HepG2 (cell line): ENCODE data around the gene IQGAP2. TPM values are rescaled to one million over a fixed set of nuclear protein-coding genes. Genes with fewer than 3 reads are reported as not detected.
A peak's percentile ranks its signal among the peaks of the same experiment; 100 is the strongest.

ENCODE experiments used
- EP300 ChIP-seq, 3 experiments: sonication (generic) in 1 of 3; formaldehyde crosslinking in 1 of 3; IDR thresholded peaks; 2 replicates each; pipeline versions ENCODE4 v1.5.1 to v1.6.1; 2011 to 2020; ENCODE audit warnings: low read depth in 2 of 3, low read length in 2 of 3, borderline replicate concordance in 1 of 3, improper control_type of control experiment in 1 of 3, mild to moderate bottlenecking in 1 of 3, missing genetic modification reagents in 1 of 3, moderate library complexity in 1 of 3
- NONO ChIP-seq, 2 experiments: fragments of 450-650 bp in 1 of 2; sonication (generic) in 1 of 2; formaldehyde crosslinking in 1 of 2; IDR thresholded peaks in 1 of 2; conservative IDR thresholded peaks in 1 of 2; 2 replicates each; pipeline versions ENCODE4 v1.6.1 to v1.8.0; 2017 to 2022; ENCODE audit warnings: mild to moderate bottlenecking in 1 of 2, missing genetic modification reagents in 1 of 2, moderate library complexity in 1 of 2
- NR1H2 ChIP-seq: sonication (generic); formaldehyde crosslinking; IDR thresholded peaks from 2 replicates; pipeline ENCODE4 v1.8.1; 2022; ENCODE audit warnings: low read depth, missing genetic modification reagents, borderline replicate concordance
- NR2F6 ChIP-seq, 2 experiments: IDR thresholded peaks; 2 replicates each; pipeline ENCODE4 v1.6.1; 2016; ENCODE audit warnings: antibody characterized with exemption in 1 of 2, mild to moderate bottlenecking in 1 of 2
- PPARG ChIP-seq: conservative IDR thresholded peaks from 2 replicates; pipeline ENCODE4 v1.6.1; 2016; ENCODE audit warnings: missing biosample characterization, missing genetic modification reagents
- RBM22 ChIP-seq: fragments of 200-400 bp; formaldehyde crosslinking; optimal IDR thresholded peaks from 2 replicates; pipeline ENCODE3; 2017; ENCODE audit warnings: mild to moderate bottlenecking, low read length, moderate library complexity
- SIN3A ChIP-seq: IDR thresholded peaks from 2 replicates; pipeline ENCODE4 v1.6.1; 2011; ENCODE audit warnings: low read depth, mild to moderate bottlenecking, control low read depth, low read length, borderline replicate concordance
- polyA plus RNA-seq, 8 experiments: library from polyadenylated mRNA; depleted of rRNA in 3 of 8; stranded (reverse) in 7 of 8; unstranded in 1 of 8; fragments of >200 nt; fragmentation: Illumina TruSeq in 4 of 8; extraction: Trizol in 4 of 8; gene quantifications; 2 replicates each; pipeline versions ENCODE4 v1.2.1 to v1.2.3, GENCODE V29; 2011 to 2016; ENCODE audit warnings: low read depth in 4 of 8, missing spikeins in 1 of 8, mixed read lengths in 1 of 8; ENCODE audit not compliant: insufficient read depth in 1 of 8
- total RNA-seq, 5 experiments: library from RNA; depleted of rRNA; stranded (reverse); fragments of >200 nt; fragmentation: Illumina TruSeq; extraction: Trizol; gene quantifications; 2 replicates each; pipeline ENCODE4 v1.2.3, GENCODE V29; 2016; ENCODE audit warnings: low read depth in 1 of 5
- TF ChIP-seq, protein P1 (sequence below): sonication (generic); formaldehyde crosslinking; conservative IDR thresholded peaks from 2 replicates; pipeline ENCODE4 v1.4.0; 2020; ENCODE audit warnings: missing genetic modification reagents
- TF ChIP-seq, protein P2 (sequence below): IDR thresholded peaks from 2 replicates; pipeline ENCODE4 v1.4.0; 2020; ENCODE audit warnings: mild to moderate bottlenecking, missing genetic modification reagents
- TF ChIP-seq, protein P3 (sequence below): sonication (generic); formaldehyde crosslinking; IDR thresholded peaks from 2 replicates; pipeline ENCODE4 v1.5.1; 2020; ENCODE audit warnings: mild to moderate bottlenecking, moderate library complexity, missing genetic modification reagents
- TF ChIP-seq, protein P4 (sequence below), 2 experiments: sonication (generic) in 1 of 2; formaldehyde crosslinking in 1 of 2; IDR thresholded peaks; 2 replicates each; pipeline versions ENCODE4 v1.4.0 to v1.6.1; 2016 to 2020; ENCODE audit warnings: borderline replicate concordance in 1 of 2, low read depth in 1 of 2, mild to moderate bottlenecking in 1 of 2, missing genetic modification reagents in 1 of 2
- TF ChIP-seq, protein P5 (sequence below): sonication (generic); formaldehyde crosslinking; IDR thresholded peaks from 2 replicates; pipeline ENCODE4 v1.9.0; 2021; ENCODE audit warnings: missing genetic modification reagents, mild to moderate bottlenecking, borderline replicate concordance

The IQGAP2 gene
- total and polyA plus RNA-seq, 2 of the 13 experiments (the other 11 are each of a cell fraction or from before 2014, with no cell fraction given), result 35.2 to 83.3 TPM

DNA sequence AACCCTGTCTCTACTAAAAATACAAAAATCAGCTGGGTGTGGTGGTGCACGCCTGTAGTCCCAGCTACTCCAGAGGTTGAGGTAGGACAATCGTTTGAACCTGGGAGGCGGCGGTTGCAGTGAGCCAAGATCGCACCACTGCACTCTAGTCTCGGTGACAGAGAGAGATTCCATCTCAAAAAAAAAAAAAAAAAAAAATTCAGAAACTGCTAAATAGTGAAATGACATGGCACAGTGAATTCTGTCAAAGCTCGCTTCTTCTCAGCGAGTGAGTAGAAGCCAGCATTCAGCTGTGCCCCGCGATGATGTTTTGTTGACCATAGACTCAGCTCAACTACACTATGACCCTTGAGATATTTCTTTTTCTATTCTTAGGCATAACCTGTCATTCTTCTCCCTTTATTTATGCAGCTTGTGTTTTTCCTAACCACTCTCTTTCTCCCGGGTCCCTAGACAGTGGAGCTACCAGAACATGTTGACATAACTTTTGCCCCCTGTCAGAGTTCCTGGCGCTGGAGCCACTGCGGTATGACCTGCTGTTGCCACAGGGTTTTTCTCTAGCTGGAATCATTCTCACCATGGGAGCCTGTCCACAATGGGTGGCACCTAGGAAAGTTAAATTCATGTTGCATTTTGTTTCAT, 13.5 kb upstream of the IQGAP2 start (continued):
- TF ChIP-seq, protein P1, sequence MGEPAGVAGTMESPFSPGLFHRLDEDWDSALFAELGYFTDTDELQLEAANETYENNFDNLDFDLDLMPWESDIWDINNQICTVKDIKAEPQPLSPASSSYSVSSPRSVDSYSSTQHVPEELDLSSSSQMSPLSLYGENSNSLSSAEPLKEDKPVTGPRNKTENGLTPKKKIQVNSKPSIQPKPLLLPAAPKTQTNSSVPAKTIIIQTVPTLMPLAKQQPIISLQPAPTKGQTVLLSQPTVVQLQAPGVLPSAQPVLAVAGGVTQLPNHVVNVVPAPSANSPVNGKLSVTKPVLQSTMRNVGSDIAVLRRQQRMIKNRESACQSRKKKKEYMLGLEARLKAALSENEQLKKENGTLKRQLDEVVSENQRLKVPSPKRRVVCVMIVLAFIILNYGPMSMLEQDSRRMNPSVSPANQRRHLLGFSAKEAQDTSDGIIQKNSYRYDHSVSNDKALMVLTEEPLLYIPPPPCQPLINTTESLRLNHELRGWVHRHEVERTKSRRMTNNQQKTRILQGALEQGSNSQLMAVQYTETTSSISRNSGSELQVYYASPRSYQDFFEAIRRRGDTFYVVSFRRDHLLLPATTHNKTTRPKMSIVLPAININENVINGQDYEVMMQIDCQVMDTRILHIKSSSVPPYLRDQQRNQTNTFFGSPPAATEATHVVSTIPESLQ, result no peak
- TF ChIP-seq EP300 (IDR thresholded peaks at IDR 0.05; ENCODE audit: low read depth in 2 of 2, low read length in 2 of 2), result peak in 1 of 2 experiments; percentile 73; a peak in 2 of 4 replicates
- no peak for TF ChIP-seq EP300 (CRISPR knock-in tag; IDR thresholded peaks at IDR 0.05; ENCODE audit: borderline replicate concordance)
- TF ChIP-seq, protein P2, sequence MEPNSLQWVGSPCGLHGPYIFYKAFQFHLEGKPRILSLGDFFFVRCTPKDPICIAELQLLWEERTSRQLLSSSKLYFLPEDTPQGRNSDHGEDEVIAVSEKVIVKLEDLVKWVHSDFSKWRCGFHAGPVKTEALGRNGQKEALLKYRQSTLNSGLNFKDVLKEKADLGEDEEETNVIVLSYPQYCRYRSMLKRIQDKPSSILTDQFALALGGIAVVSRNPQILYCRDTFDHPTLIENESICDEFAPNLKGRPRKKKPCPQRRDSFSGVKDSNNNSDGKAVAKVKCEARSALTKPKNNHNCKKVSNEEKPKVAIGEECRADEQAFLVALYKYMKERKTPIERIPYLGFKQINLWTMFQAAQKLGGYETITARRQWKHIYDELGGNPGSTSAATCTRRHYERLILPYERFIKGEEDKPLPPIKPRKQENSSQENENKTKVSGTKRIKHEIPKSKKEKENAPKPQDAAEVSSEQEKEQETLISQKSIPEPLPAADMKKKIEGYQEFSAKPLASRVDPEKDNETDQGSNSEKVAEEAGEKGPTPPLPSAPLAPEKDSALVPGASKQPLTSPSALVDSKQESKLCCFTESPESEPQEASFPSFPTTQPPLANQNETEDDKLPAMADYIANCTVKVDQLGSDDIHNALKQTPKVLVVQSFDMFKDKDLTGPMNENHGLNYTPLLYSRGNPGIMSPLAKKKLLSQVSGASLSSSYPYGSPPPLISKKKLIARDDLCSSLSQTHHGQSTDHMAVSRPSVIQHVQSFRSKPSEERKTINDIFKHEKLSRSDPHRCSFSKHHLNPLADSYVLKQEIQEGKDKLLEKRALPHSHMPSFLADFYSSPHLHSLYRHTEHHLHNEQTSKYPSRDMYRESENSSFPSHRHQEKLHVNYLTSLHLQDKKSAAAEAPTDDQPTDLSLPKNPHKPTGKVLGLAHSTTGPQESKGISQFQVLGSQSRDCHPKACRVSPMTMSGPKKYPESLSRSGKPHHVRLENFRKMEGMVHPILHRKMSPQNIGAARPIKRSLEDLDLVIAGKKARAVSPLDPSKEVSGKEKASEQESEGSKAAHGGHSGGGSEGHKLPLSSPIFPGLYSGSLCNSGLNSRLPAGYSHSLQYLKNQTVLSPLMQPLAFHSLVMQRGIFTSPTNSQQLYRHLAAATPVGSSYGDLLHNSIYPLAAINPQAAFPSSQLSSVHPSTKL, result peak; percentile 86
- TF ChIP-seq RBM22, result no peak
- TF ChIP-seq PPARG, result peak; percentile 81
- no peak for TF ChIP-seq NONO (IDR thresholded peaks at IDR 0.05)
- no peak for TF ChIP-seq NONO (CRISPR knock-in tag; conservative IDR thresholded peaks at IDR 0.05)
- TF ChIP-seq NR2F6 (IDR thresholded peaks at IDR 0.05), result peak; percentile 95
- peak; percentile 95 for TF ChIP-seq NR2F6 (CRISPR knock-in tag; IDR thresholded peaks at IDR 0.05)
- 0 out of 2 replicates have a peak, but pooled peaks have one; percentile 48 for TF ChIP-seq SIN3A
- TF ChIP-seq, protein P3, sequence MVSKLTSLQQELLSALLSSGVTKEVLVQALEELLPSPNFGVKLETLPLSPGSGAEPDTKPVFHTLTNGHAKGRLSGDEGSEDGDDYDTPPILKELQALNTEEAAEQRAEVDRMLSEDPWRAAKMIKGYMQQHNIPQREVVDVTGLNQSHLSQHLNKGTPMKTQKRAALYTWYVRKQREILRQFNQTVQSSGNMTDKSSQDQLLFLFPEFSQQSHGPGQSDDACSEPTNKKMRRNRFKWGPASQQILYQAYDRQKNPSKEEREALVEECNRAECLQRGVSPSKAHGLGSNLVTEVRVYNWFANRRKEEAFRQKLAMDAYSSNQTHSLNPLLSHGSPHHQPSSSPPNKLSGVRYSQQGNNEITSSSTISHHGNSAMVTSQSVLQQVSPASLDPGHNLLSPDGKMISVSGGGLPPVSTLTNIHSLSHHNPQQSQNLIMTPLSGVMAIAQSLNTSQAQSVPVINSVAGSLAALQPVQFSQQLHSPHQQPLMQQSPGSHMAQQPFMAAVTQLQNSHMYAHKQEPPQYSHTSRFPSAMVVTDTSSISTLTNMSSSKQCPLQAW (CRISPR knock-in tag), result peak; percentile 65
- TF ChIP-seq, protein P4, sequence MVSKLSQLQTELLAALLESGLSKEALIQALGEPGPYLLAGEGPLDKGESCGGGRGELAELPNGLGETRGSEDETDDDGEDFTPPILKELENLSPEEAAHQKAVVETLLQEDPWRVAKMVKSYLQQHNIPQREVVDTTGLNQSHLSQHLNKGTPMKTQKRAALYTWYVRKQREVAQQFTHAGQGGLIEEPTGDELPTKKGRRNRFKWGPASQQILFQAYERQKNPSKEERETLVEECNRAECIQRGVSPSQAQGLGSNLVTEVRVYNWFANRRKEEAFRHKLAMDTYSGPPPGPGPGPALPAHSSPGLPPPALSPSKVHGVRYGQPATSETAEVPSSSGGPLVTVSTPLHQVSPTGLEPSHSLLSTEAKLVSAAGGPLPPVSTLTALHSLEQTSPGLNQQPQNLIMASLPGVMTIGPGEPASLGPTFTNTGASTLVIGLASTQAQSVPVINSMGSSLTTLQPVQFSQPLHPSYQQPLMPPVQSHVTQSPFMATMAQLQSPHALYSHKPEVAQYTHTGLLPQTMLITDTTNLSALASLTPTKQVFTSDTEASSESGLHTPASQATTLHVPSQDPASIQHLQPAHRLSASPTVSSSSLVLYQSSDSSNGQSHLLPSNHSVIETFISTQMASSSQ (IDR thresholded peaks at IDR 0.05; ENCODE audit: low read depth), result 0 out of 2 replicates have a peak, but pooled peaks have one; percentile 17
- TF ChIP-seq, protein P4 (CRISPR knock-in tag; IDR thresholded peaks at IDR 0.05; ENCODE audit: borderline replicate concordance), result no peak
- TF ChIP-seq, protein P5, sequence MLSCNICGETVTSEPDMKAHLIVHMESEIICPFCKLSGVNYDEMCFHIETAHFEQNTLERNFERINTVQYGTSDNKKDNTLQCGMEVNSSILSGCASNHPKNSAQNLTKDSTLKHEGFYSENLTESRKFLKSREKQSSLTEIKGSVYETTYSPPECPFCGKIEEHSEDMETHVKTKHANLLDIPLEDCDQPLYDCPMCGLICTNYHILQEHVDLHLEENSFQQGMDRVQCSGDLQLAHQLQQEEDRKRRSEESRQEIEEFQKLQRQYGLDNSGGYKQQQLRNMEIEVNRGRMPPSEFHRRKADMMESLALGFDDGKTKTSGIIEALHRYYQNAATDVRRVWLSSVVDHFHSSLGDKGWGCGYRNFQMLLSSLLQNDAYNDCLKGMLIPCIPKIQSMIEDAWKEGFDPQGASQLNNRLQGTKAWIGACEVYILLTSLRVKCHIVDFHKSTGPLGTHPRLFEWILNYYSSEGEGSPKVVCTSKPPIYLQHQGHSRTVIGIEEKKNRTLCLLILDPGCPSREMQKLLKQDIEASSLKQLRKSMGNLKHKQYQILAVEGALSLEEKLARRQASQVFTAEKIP (CRISPR knock-in tag), result no peak
- TF ChIP-seq NR1H2 (CRISPR knock-in tag), result no peak
